ENCODE results near the gene RAB31.
"Not testable (repeated sequence)": the region's sequence is repeated elsewhere in the genome, so short reads cannot be mapped to it uniquely, and the experiment has no call there.

Gene RAB31

DNA sequence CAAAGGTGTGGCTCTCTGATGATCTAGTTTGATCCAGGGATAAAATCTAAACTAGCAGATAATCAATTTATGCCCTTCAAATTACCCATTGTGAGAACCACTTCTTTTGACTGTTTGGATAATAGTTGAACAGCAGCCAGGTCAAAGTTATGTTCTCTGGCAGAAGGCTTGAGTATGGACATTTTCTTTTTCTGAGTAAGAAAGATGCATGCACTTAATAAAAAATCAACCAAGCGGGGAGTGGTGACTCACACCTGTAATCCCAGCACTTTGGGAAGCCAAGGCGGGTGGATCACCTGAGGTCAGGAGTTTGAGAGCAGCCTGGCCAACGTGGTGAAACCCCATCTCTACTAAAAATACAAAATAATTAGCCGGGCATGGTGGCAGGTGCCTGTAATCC lies 183.4 kb downstream of the RAB31 start:
- not testable (repeated sequence) for DNase-seq (ENCODE audit: low read depth)

DNA sequence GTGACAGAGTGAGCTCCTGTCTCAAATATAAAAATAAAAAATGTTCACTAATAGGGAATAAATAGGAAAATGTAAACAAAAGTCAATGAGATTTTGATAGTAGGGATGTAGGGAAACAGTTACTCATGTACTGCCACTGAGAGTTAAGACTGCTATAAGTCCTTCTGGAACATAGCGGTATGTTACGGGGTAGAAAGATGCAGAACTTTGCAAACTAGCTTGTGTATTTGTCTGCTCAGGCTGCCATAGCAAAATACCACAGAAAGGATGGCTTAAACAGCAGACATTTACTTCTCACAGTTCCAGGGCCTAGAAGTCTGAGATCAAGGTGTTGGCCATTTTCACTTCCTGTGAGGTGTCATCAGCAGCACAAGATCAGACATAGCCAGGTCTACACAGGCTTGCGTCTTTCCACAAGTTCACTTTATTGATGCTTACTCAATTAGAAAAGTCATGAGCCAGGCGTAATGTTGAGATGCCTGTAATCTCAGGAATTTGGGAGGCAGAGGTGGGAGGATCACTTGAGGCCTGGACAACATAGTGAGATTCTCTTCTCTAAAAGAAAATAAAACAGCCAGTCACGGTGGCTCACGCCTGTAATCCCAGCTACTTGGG lies 186.5 kb downstream of the RAB31 start:
- no peak for DNase-seq (ENCODE audit: low read depth)

DNA sequence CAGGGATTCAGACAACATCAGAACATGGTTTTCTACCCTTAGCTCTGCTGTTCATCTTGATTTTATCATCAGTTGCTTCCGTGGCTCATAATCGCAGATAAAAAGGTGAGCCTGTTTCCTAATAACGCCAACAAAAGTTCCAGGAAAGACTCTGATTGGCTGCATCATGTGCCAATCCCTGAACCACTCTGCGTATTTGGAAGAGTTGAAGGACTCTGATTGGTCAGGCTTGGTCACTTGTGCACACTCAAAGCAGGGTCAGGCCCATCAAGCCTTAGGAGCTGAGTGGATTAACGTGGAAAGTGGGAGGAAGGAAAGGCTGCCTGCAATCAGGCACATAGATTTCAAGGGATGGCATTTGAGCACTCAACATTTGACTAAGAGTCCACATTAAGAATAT lies 189.0 kb downstream of the RAB31 start:
- DNase-seq (ENCODE audit: low read depth), result no peak

DNA sequence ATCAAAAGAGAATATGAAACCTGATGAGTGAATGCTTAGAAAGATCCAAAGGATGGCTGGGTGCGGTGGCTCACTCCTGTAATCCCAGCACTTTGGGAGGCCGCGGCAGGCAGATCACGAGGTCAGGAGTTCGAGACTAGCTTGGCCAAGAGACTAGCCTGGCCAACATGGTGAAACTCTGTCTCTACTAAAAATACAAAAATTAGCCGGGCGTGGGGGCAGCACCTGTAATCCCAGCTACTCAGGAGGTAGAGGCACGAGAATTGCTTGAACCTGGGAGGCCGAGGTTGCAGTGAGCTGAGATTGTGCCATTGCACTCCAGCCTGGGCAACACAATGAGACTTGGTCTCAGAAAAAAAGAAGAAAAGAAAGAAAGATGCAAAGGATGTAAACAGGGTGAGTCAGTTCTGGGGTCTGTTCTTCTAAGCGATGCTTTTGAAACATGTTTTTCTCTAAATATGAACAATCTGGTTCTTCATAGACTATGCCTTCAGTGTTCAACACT lies 189.7 kb downstream of the RAB31 start:
- not testable (repeated sequence) for DNase-seq (ENCODE audit: low read depth)

DNA sequence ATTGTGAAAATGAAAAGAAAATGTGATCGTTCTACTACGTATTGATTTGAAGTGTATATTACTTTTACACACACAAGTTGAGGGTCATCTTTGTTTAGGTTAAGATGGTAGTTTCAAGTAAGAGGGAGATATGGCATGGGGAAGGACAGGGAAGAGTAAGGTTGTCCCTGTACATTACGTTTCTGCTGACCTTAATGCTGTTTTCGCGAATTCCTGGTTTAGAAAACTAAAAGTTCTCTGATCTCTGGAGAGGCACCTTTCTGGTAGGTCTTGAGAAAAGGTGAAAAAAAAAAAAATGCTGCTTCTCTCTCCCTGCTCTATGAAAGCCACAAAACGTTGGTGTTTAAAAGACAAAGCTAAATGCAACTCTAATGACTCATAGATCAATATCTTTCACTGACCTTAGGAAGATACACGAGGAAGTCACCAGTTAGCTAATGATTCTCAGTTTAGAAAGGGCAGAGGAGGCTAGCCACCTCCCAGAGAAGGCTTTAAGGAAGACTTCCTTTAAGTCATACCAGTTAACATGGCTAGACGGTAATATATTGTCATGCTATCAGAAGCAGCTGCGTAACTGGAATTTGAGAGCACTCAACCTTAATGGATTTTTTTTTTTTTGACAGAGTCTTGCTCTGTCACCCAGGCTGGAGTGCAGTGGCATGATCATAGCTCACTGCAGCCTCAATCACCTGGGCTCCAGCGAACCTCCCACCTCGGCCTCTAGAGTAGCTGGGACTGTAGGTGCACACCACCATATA lies 190.9 kb downstream of the RAB31 start:
- DNase-seq (ENCODE audit: low read depth), result no peak

DNA sequence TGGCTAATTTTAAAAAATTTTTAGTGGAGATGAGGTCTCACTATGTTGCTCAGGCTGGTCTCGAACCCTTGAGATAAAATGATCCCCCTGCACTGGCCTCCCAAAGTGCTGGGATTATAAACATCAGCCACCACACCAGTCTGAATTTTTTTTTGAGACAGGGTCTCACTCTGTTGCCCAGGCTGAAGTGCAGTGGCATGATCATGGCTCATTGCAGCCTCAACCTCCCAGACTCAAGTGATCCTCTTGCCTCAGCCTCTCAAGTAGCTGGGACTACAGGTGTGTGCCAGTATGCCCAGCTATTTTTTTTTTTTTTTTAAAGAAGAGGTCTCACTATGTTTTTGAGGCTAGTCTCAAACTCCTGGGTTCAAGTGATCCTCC lies 191.4 kb downstream of the RAB31 start:
- DNase-seq (ENCODE audit: low read depth), result not testable (repeated sequence)

DNA sequence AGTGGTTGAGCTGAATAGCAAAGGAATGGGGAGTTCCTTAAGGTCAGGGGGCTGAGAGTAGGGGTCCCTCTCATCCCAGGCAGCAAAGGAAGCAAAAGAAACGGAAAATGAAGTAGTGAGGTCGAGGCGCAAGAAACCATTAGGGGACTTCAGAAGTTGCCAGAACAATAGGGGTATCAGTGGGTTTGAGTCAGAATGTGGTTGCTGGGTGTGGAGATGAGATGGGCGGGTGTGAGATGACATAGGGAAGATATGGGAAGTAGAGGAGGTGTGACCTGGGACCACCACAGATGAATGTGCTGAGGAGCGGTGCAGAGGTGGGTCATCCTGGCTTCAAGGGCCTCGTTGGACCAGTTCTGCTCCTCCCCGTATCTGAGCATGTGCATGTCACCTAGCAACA lies 192.6 kb downstream of the RAB31 start:
- no peak for DNase-seq (ENCODE audit: low read depth)

DNA sequence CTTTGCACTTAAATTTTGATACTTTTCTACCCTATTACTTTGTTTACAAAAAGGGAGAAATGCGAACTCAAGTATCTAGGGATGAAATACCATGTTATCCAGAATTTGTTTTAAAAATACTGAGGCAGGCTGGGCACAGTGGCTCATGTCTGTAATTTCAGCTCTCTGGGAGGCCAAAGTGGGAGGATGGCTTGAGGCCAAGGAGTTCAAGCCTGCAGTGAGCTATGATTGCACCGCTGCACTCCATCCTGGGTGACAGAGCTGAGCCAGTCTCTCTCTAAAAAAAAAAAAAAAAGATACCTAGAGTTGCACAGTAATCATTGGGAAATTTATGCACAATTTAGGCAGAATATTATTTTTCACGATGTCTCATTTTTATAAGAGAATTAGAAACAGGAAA lies 193.3 kb downstream of the RAB31 start:
- peak; percentile 50 for DNase-seq (ENCODE audit: low read depth)

DNA sequence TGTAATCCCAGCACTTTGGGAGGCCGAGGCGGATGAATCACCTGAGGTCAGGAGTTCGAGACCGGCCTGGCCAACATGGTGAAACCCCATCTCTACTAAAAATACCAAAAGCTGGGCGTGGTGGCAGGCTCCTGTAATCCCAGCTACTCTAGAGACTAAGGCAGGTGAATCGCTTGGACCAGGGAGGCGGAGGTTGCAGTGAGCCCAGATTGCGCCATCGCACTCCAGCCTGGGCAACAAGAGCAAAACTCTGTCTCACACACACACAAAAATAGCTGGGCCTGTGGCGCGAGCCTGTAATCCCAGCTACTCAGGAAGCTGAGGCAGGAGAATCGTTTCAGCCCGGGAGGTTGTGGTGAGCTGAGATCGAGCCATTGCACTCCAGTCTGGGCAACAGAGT lies 194.2 kb downstream of the RAB31 start:
- DNase-seq (ENCODE audit: low read depth), result not testable (repeated sequence)

DNA sequence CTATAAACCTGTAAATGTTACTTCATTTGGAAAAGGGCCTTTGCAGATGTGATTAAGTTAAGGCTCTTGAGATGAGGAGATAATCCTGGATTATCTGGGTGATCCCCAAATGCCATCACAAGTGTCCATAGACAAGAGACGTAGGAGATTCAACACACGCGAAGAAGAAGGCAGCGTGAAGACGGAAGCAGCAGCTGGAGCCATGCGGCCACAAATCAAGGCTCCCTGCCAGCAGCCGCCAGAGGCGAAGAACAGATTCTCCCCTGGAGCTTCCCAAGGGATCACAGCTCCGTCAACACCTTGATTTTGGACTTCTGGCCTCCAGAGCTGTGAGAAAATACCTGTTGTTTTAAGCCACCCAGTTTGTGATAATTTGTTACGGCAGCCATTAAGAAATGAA lies 194.7 kb downstream of the RAB31 start:
- DNase-seq (ENCODE audit: low read depth), result no peak

DNA sequence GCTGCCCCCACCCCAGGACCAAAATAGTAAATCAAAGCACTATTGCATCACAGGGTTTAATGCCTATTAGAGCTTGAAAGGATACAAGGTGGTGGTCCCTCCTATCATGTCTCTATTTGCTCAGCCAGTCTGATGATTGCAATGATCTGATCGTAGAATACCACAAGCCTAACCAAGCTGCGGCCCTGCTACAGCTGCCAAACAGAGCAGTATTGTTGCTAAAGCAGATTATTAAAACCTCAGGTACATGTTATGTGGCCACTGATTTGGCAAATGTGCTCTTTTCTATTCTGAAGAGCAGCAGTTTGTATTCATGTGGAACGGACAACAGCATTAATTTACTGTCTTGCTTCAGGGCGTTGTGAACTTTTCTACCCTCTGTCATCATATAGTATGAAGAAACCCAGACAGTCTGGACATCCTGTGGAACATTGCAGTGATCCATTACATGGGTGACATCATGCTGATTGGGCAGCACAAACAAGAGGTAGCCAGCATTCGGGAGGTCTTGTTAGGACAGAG lies 197.4 kb downstream of the RAB31 start:
- DNase-seq (ENCODE audit: low read depth), result peak; percentile 77

DNA sequence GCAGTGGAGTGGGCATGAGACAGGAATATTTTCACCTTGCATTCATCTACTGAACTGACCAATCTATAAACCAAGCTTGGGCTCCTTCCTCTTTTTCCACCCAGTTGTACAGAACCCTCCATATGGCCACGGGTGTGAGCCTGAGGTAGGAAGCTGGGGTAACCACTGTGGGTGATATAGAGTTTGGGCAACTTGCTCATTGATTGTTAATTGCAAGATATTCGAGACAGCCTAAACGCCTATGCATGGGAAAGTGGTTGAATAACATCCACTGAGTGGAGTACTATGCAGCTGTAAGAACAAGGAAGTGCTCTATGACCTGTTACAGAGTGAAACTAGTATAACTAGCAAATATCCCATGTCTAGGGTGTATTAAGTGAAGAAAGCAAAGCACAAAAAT lies 198.4 kb downstream of the RAB31 start:
- no peak for DNase-seq (ENCODE audit: low read depth)

DNA sequence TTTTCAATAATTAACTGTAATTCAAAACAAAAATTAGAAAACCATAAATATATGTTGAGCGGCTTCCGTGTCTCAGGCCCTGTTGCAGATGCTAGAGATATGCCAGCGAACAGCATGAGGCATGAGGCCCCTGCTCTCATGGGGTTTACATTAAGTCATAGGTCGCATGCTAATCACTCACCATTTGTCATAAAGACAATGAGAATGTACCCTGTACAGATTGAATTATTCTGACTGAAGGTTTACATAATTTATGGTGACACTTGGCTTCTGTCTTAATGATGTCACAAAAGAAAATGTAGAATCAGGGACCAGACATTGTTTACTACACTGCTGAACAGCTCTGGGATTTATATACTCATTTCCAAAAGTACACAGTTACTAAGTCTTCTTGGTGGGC lies 199.8 kb downstream of the RAB31 start:
- no peak for DNase-seq (ENCODE audit: low read depth)

DNA sequence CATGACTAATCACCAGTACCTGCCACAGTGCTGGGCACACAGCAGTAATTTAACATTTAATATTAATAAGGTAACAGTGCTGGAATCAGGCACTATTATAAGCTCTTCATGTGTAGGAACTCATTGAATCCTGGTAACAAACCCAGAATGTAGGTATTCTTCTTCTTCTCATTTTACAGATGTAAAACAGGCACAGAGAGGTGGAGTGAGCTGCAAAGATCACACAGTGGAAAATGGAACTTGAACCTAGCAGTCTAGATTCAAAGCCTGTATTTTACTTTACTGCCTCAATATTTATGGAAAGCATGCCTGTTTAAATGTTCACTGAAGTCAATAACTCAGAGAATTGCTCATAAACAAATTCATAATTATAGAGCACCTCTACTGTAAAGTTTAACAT lies 202.0 kb downstream of the RAB31 start:
- no peak for DNase-seq (ENCODE audit: low read depth)

DNA sequence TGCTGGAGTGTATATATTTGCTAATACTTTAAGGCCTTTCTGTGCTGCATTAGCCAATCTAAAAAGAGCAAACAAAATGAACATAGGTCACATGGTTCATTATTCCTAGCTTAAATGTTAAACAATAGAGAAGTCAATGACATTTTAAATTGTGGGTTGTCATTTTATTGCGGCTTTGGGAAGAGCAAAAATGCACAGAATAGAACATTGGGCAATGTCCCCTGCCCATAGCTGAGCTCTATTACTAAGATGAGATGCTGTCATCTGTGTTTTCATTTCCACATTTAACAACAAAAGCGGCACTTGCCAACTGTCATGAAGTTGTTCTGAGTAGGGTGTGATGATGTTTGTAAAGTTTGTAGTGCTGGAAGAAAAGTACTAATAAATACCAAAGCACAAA lies 202.6 kb downstream of the RAB31 start:
- DNase-seq (ENCODE audit: low read depth), result no peak

DNA sequence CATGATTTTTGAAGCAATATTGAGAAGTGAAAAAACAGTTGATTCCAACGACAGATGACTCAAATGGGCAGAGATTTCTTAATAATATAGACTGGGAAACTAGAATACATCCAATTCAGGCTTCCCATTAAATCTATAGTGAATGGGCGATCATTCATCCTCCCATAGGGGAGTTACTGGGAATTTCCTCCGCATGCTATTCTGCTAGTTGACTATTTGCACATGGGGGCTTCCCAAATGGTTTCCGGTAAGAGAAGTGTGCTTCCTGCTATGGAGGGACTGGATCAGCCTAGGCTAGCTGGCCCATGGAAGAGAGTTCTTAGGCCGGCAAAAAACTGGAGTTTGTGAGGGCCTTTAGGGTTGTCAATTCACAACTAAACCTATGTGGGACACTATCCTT lies 203.1 kb downstream of the RAB31 start:
- DNase-seq (ENCODE audit: low read depth), result no peak

Data from fibroblast of gingiva (primary cell).